Left lung (tissue), 10 donors: Measurements from ENCODE around the gene NT5DC3. TPM values are rescaled to one million over a fixed set of nuclear protein-coding genes. Genes with fewer than 3 reads are reported as not detected.

Experiments
- ATAC-seq: fragments of 200-7000 bp; cut with Tn5 transposase; one replicate; pipeline ENCODE4 v1.9.1; 2020; ENCODE audit warnings: moderate library complexity
- DNase-seq, 4 donors: peaks; one replicate each; pipeline ENCODE4 v3.0.0-alpha.2; 2013 to 2020
- H3K27ac ChIP-seq, 2 donors: fragments of 200-600 bp; sonication (generic) in 1 of 2; one replicate each; pipeline versions ENCODE4 v1.5.0 to v1.8.0; 2020 to 2021
- H3K27me3 ChIP-seq, 2 donors: fragments of 200-600 bp; sonication (generic) in 1 of 2; one replicate each; pipeline versions ENCODE4 v1.5.0 to v1.8.0; 2020 to 2021
- H3K36me3 ChIP-seq, 2 donors: fragments of 200-600 bp; sonication (generic) in 1 of 2; one replicate each; pipeline versions ENCODE4 v1.5.0 to v1.8.0; 2020 to 2021
- H3K4me1 ChIP-seq, 2 donors: fragments of 200-600 bp; one replicate each; pipeline ENCODE4 v1.8.0; 2021
- H3K4me3 ChIP-seq, 2 donors: fragments of 200-600 bp; sonication (generic) in 1 of 2; one replicate each; pipeline versions ENCODE4 v1.5.0 to v1.8.0; 2020 to 2021; ENCODE audit warnings: mild to moderate bottlenecking in 1 of 2
- H3K9me3 ChIP-seq, 2 donors: fragments of 200-600 bp; sonication (generic) in 1 of 2; one replicate each; pipeline versions ENCODE4 v1.5.0 to v1.8.0; 2020 to 2021
- CTCF ChIP-seq, 2 donors: fragments of 200-600 bp; sonication (generic) in 1 of 2; IDR thresholded peaks; one replicate each; pipeline versions ENCODE4 v1.5.0 to v1.8.0; 2021; ENCODE audit warnings: antibody characterized with exemption in 2 of 2
- intact Hi-C, 2 donors: fragments of 100-400 bp; cut with DNase I; formaldehyde crosslinking; loops; one replicate each; pipeline versions ENCODE4 v1.11.2 to v1.14.2; 2022
- polyA plus RNA-seq, 6 donors: library from polyadenylated mRNA; unstranded; fragments of 120-200 nt; gene quantifications; one replicate each; pipeline ENCODE4 v1.2.1, GENCODE V29; 2013; ENCODE audit not compliant: insufficient read length in 6 of 6
- total RNA-seq, 2 donors: library from RNA; stranded (reverse); fragmentation: NEBNext Ultra II Directional; extraction: Animal tissue kit (Norgen Biotek cat#: 25700); gene quantifications; one replicate each; pipeline ENCODE4 v1.2.1, GENCODE V29; 2021
- donor health status: DM: no; HTN: yes; CAD: no.
- donor health status: DM: no; HTN: no; CAD: no.

The NT5DC3 gene
- total and polyA plus RNA-seq, 8 donors: 5.2 to 8.9 (median 7.5) TPM

- DNase-seq (no peak), ATAC-seq (no peak)
- Histone ChIP-seq H3K27ac (no peak overlapping the region), H3K9me3 (no peaks in the 10 kb centered on the region), H3K4me1 (peaks cover under 1 to 7% of the 10 kb centered on the region in 2 donors), H3K27me3 (no peaks in the 10 kb centered on the region), H3K36me3 (peaks cover 0 to 32% of the 10 kb centered on the region in 2 donors), H3K4me3 (no peak overlapping the region)
- intact Hi-C loops: no loop called here
- no peak for TF ChIP-seq CTCF (IDR thresholded peaks at IDR 0.05)
Measured at GRCh38 chr12:103794309-103795213, 46.5 kb downstream of the NT5DC3 start.

- DNase-seq: no peak
- Histone ChIP-seq H3K9me3 (no peaks in the 10 kb centered on the region), H3K4me1 (no peaks in the 10 kb centered on the region), H3K4me3 (no peak overlapping the region), H3K36me3 (peaks cover 0 to 32% of the 10 kb centered on the region in 2 donors), H3K27ac (no peak overlapping the region), H3K27me3 (no peaks in the 10 kb centered on the region)
- no peak for TF ChIP-seq CTCF (IDR thresholded peaks at IDR 0.05)
- no peak for ATAC-seq
- intact Hi-C loops: no loop called here
Measured at GRCh38 chr12:103793512-103794045, 47.5 kb downstream of the NT5DC3 start.

- H3K27ac ChIP-seq: no peak overlapping the region
- H3K36me3 ChIP-seq: peaks cover 0 to 32% of the 10 kb centered on the region in 2 donors
- intact Hi-C loops: no loop called here
- no peaks in the 10 kb centered on the region for H3K9me3 ChIP-seq
- no peak overlapping the region for H3K4me3 ChIP-seq
- DNase-seq (no peak), ATAC-seq (no peak)
- H3K4me1 ChIP-seq: no peaks in the 10 kb centered on the region
- no peak for TF ChIP-seq CTCF (IDR thresholded peaks at IDR 0.05)
- H3K27me3 ChIP-seq: no peaks in the 10 kb centered on the region
Measured at GRCh38 chr12:103793046-103793445, 48.0 kb downstream of the NT5DC3 start.

- no peak overlapping the region for H3K4me3 ChIP-seq
- no peak for DNase-seq
- no peaks in the 10 kb centered on the region for H3K4me1 ChIP-seq
- no peaks in the 10 kb centered on the region for H3K27me3 ChIP-seq
- no peak for ATAC-seq
- H3K36me3 ChIP-seq: peaks cover 0 to 37% of the 10 kb centered on the region in 2 donors
- intact Hi-C loops: no loop called here
- TF ChIP-seq CTCF (IDR thresholded peaks at IDR 0.05): no peak
- H3K27ac ChIP-seq: no peak overlapping the region
- H3K9me3 ChIP-seq: no peaks in the 10 kb centered on the region
Measured at GRCh38 chr12:103791350-103791920, 49.6 kb downstream of the NT5DC3 start.

GRCh38 chr12:103786201-103786600, 54.8 kb downstream of the NT5DC3 start:
- Histone ChIP-seq H3K27ac (no peak overlapping the region), H3K27me3 (no peaks in the 10 kb centered on the region), H3K36me3 (peaks cover 0 to 44% of the 10 kb centered on the region in 2 donors), H3K4me3 (no peak overlapping the region), H3K4me1 (no peaks in the 10 kb centered on the region), H3K9me3 (no peaks in the 10 kb centered on the region)
- intact Hi-C loops: no loop called here
- no peak for TF ChIP-seq CTCF (IDR thresholded peaks at IDR 0.05)
- no peak for DNase-seq
- ATAC-seq: no peak
